ENCODE measurements around the gene NET1. TPM values are rescaled to one million over a fixed set of nuclear protein-coding genes. Genes with fewer than 3 reads are reported as not detected.

NET1 gene
- total RNA-seq, 1 donor from 2014 or later: 113 TPM

DNA sequence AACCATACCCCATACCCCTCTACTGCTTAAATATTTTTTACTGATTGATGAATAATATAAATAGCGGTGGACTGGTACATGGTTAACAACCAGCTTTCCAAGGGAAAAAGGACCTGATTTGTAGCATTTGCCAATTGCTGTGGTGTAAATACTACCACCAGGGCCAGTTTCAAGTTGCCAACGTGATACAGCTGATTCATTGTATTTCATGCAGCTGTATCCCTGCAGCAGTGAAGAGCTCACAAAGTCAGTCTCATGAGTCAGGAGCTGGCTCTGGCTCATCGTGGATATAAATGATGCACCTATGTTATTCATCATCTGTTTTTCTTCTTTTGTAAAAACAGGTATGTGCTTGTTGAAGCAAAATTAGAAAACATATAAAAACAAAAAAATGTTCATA lies 71.8 kb downstream of the NET1 start:
- DNase-seq (ENCODE audit: low read depth): no peak
- TF ChIP-seq, protein P1, sequence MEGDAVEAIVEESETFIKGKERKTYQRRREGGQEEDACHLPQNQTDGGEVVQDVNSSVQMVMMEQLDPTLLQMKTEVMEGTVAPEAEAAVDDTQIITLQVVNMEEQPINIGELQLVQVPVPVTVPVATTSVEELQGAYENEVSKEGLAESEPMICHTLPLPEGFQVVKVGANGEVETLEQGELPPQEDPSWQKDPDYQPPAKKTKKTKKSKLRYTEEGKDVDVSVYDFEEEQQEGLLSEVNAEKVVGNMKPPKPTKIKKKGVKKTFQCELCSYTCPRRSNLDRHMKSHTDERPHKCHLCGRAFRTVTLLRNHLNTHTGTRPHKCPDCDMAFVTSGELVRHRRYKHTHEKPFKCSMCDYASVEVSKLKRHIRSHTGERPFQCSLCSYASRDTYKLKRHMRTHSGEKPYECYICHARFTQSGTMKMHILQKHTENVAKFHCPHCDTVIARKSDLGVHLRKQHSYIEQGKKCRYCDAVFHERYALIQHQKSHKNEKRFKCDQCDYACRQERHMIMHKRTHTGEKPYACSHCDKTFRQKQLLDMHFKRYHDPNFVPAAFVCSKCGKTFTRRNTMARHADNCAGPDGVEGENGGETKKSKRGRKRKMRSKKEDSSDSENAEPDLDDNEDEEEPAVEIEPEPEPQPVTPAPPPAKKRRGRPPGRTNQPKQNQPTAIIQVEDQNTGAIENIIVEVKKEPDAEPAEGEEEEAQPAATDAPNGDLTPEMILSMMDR (IDR thresholded peaks at IDR 0.05; ENCODE audit: insufficient read depth, low read length, poor library complexity, severe bottlenecking): no peak
- no peaks in the 10 kb centered on the region for H3K36me3 ChIP-seq (ENCODE audit: control insufficient read depth, insufficient read depth, low read length)

DNA sequence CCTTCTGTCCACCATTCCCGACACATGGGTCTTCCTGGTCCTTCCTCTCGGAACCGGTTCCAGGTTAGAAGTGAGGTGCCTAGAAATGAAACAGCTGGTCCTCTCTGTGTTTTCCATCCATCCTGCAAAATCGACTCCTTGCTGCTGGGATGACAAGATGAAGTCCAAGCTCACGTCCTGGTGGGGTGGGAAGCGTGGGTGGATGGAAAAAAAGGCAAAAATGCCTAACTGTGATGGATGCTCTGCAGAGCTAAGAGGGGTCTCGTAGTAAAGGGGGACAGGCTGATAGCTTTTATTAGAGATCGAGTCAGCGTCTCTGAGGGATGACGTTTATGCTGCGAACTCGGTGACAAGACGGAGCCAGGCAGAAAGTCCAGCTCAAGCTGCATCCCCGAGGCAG lies 72.9 kb downstream of the NET1 start:
- Histone ChIP-seq H3K36me3 (ENCODE audit: control insufficient read depth, insufficient read depth, low read length) (no peaks in the 10 kb centered on the region), H3K4me3 (ENCODE audit: low read depth, low read length) (no peak overlapping the region), H3K27me3 (ENCODE audit: control insufficient read depth, insufficient read depth, low read length) (no peaks in the 10 kb centered on the region)
- no peak for DNase-seq (ENCODE audit: low read depth)
- TF ChIP-seq, protein P1 (IDR thresholded peaks at IDR 0.05; ENCODE audit: insufficient read depth, low read length, poor library complexity, severe bottlenecking): no peak

More for the DNA sequence above, 71.8 kb downstream of the NET1 start:
- H3K27me3 ChIP-seq (ENCODE audit: control insufficient read depth, insufficient read depth, low read length): no peaks in the 10 kb centered on the region
- no peak overlapping the region for H3K4me3 ChIP-seq (ENCODE audit: low read depth, low read length)

DNA sequence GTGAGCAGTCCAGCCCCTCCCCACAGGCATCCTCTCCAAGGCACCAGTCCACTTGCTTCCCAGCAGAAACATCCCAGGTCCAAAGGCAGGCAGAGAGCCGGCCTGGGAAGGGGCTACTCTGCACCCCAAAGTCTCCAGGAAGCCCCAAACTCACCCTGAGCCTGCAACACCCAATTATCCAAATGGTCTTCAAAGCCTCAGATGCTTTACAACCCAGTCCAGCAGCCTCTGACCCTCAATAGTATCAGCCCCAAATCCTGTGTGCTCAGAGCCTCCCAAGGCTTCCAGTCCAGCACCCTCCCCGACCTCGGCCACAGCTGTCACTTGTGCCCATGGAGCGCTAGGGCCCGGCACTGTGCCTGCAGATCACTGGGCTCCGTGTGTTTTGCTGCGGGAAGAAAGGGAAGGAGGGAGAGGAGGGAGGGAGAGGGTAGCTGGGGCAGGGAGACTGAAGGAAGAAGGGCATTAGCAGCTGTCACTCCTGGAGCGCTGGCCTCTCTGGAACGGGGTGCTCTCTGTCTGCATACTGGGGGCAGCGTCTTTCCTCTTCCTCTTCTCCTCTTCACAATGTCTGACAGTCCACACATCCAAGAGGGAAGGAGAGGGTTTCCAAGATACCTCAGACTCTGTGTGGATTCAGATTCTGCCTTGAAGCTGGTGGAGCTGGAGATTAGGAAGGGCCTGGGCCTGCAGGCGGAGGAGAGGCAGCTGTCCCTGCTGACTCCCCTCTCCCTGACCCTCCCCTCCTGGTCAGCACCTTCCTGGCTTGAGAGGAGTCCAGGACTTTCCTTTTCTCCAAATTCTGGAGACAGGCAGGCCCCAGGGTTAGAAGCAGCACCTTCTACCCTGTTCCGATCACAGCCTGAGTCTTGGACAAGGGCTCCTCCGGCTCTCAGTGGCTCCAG lies 73.8 kb downstream of the NET1 start:
- TF ChIP-seq, protein P1 (IDR thresholded peaks at IDR 0.05; ENCODE audit: insufficient read depth, low read length, poor library complexity, severe bottlenecking): no peak
- H3K36me3 ChIP-seq (ENCODE audit: control insufficient read depth, insufficient read depth, low read length): no peaks in the 10 kb centered on the region
- H3K4me3 ChIP-seq (ENCODE audit: low read depth, low read length): no peak overlapping the region
- DNase-seq (ENCODE audit: low read depth): no peak
- H3K27me3 ChIP-seq (ENCODE audit: control insufficient read depth, insufficient read depth, low read length): no peaks in the 10 kb centered on the region

DNA sequence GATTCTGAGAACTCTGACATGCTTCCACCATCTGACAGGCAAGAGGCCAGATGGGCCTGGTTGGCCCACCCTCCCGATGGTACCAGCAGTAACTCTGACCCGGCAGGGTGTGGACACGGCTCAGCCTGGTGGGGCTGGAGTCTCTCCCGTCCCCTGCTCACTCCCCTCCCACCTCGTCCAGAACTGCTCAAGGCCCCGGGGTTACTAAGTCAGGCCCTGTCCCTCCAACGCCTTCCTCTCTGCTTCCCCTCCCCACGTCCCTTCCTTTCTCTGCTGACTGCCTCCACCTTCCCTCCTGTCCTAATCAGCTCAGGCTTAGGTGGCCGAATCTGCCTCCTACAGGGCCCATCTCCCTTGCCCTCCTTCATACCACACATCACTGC lies 74.5 kb downstream of the NET1 start:
- no peak overlapping the region for H3K4me3 ChIP-seq (ENCODE audit: low read depth, low read length)

DNA sequence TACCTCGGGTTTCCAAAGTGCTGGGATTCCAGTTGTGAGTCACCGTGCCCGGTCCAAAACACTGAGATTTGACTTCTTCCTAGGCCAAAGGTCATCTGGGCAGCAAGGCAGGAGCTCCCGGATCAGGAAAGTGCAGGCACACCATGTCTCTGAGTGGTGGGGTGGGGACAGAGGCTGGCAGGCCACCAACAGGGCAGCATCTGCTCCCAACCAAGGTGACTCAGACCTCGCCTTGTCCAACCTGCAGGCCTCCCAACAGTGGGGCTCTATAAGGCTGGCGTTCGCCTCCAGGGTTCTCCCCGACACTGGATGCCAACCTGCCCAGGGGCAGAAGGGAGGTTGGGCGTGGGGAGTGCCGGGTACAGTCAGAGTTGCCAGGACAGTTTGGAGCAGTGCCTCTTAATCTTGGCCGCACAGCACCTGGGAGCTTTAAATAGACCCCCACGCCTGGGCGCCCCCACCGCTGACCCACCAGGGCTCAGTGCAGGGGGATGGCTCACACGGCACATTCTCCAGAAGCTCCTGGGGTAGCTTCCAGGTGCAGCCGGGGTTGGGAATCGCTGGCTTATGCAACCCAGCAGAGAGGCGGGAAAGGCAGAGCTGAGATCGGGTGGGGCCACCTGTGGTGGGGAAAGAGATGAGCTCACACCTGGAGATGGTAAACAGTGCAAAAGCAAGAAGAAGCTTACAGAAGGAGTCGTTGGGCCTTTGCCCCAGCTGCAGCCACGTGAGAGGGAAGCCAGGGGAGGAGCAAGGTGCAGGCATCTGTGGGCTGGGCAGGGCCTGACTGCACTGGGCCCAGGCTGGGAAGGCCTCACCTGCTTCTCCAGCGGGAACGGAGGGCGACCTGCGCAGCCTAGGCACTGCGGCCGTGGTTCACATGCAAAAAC lies 76.2 kb downstream of the NET1 start:
- TF ChIP-seq, protein P1 (IDR thresholded peaks at IDR 0.05; ENCODE audit: insufficient read depth, low read length, poor library complexity, severe bottlenecking): no peak
- Histone ChIP-seq H3K36me3 (ENCODE audit: control insufficient read depth, insufficient read depth, low read length) (no peaks in the 10 kb centered on the region), H3K4me3 (ENCODE audit: low read depth, low read length) (no peak overlapping the region), H3K27me3 (ENCODE audit: control insufficient read depth, insufficient read depth, low read length) (no peaks in the 10 kb centered on the region)
- DNase-seq (ENCODE audit: low read depth): no peak

More for the DNA sequence above, 74.5 kb downstream of the NET1 start:
- no peak for DNase-seq (ENCODE audit: low read depth)
- TF ChIP-seq, protein P1 (IDR thresholded peaks at IDR 0.05; ENCODE audit: insufficient read depth, low read length, poor library complexity, severe bottlenecking): no peak
- Histone ChIP-seq H3K27me3 (ENCODE audit: control insufficient read depth, insufficient read depth, low read length) (no peaks in the 10 kb centered on the region), H3K36me3 (ENCODE audit: control insufficient read depth, insufficient read depth, low read length) (no peaks in the 10 kb centered on the region)

Measured in kidney epithelial cell (primary cell).